Esophagus muscularis mucosa (tissue), 4 donors: ENCODE measurements around the gene SYCP2.

ENCODE experiments used
- EP300 ChIP-seq: sonication (generic); formaldehyde crosslinking; IDR thresholded peaks from one replicate; pipeline ENCODE4 v1.6.1; 2017; ENCODE audit warnings: antibody characterized with exemption
- POLR2A ChIP-seq: fragments of 450-650 bp; IDR thresholded peaks from one replicate; pipeline ENCODE4 v1.6.1; 2017; ENCODE audit warnings: antibody characterized with exemption, moderate library complexity, mild to moderate bottlenecking, low read depth
- POLR2AphosphoS5 ChIP-seq, 2 donors: sonication (generic); formaldehyde crosslinking; IDR thresholded peaks; one replicate each; pipeline ENCODE4 v1.6.1; 2017; ENCODE audit warnings: antibody characterized with exemption in 2 of 2
- TF ChIP-seq, protein P1 (sequence below), 3 experiments: fragments of 200-600 bp in 2 of 3; fragments of 450-650 bp in 1 of 3; sonication (generic) in 2 of 3; IDR thresholded peaks; one replicate each; pipeline ENCODE4 v1.5.1; 2017 to 2019; ENCODE audit warnings: antibody characterized with exemption in 3 of 3, mild to moderate bottlenecking in 2 of 3, moderate library complexity in 1 of 3

DNA sequence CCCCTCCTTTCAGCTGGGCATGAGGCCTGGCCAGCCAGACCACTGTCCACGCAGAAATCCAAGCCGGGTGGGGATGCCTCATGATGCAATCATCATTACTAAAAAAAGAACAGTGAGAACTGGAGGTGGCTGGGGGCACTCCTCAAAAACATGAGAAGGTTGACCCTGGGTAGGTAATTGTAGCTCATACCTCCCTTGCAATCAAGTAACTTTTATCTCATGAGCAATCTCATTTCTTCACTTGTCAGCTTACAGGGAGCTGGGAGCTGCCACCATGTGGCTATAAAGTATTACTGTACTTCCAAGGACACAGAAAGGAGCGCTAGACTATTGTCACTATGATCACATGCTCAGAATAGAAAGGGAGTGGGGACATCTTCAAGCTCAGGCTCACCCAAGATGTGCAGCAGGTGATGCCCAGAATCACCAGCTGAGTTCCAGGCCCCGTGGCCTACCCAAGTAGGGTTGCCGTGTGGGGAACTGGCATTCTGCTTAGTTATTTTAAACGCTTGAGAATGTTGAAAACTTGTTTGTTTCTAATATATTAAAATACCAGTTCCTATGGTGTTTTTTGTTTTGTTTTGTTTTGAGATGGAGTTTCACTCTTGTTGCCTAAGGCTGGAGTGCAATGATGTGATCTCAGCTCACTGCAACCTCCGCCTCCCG is 21.8 kb upstream of the SYCP2 start:
- TF ChIP-seq, protein P1, sequence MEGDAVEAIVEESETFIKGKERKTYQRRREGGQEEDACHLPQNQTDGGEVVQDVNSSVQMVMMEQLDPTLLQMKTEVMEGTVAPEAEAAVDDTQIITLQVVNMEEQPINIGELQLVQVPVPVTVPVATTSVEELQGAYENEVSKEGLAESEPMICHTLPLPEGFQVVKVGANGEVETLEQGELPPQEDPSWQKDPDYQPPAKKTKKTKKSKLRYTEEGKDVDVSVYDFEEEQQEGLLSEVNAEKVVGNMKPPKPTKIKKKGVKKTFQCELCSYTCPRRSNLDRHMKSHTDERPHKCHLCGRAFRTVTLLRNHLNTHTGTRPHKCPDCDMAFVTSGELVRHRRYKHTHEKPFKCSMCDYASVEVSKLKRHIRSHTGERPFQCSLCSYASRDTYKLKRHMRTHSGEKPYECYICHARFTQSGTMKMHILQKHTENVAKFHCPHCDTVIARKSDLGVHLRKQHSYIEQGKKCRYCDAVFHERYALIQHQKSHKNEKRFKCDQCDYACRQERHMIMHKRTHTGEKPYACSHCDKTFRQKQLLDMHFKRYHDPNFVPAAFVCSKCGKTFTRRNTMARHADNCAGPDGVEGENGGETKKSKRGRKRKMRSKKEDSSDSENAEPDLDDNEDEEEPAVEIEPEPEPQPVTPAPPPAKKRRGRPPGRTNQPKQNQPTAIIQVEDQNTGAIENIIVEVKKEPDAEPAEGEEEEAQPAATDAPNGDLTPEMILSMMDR (IDR thresholded peaks at IDR 0.05), result peak in 1 of 3 experiments; percentile 18
- TF ChIP-seq POLR2AphosphoS5 (IDR thresholded peaks at IDR 0.05) (no peak), POLR2A (no peak), EP300 (no peak)
